Cortex of kidney (tissue), 1 donor: ENCODE results near the gene CELA3B.
"Not testable (repeated sequence)": the region's sequence is repeated elsewhere in the genome, so short reads cannot be mapped to it uniquely, and the experiment has no call there.

Experiments
- DNase-seq: peaks from one replicate; lab custom pipeline; 2025; lab: John Stamatoyannopoulos, UW

CELA3B gene

GRCh38 chr1:21942959-21943640 is 33.7 kb upstream of the CELA3B start:
- not testable (repeated sequence) for DNase-seq

- DNase-seq: no peak
Measured at GRCh38 chr1:21944733-21945073, 32.1 kb upstream of the CELA3B start.

GRCh38 chr1:21946836-21947587 is 29.8 kb upstream of the CELA3B start:
- DNase-seq: no peak

- DNase-seq: no peak
Measured at GRCh38 chr1:21950734-21951133, 26.1 kb upstream of the CELA3B start.

GRCh38 chr1:21951226-21951870 is 25.5 kb upstream of the CELA3B start:
- no peak for DNase-seq

GRCh38 chr1:21952786-21953520 is 23.9 kb upstream of the CELA3B start:
- no peak for DNase-seq

- DNase-seq: no peak
Measured at GRCh38 chr1:21955058-21955457, 21.8 kb upstream of the CELA3B start.

- DNase-seq: no peak
Measured at GRCh38 chr1:21955501-21956281, 21.1 kb upstream of the CELA3B start.

GRCh38 chr1:21956720-21957552 is 19.9 kb upstream of the CELA3B start:
- DNase-seq: no peak

- DNase-seq: no peak
Measured at GRCh38 chr1:21961337-21961736, 15.5 kb upstream of the CELA3B start.

- DNase-seq: no peak
Measured at GRCh38 chr1:21961799-21962198, 15.0 kb upstream of the CELA3B start.

- DNase-seq: no peak
Measured at GRCh38 chr1:21963477-21964217, 13.2 kb upstream of the CELA3B start.

GRCh38 chr1:21966247-21967000 is 10.4 kb upstream of the CELA3B start:
- DNase-seq: no peak

GRCh38 chr1:21967216-21967615 is 9.6 kb upstream of the CELA3B start:
- DNase-seq: not testable (repeated sequence)

- not testable (repeated sequence) for DNase-seq
Measured at GRCh38 chr1:21969066-21969465, 7.8 kb upstream of the CELA3B start.

GRCh38 chr1:21970523-21970922 is 6.3 kb upstream of the CELA3B start:
- DNase-seq: not testable (repeated sequence)

- not testable (repeated sequence) for DNase-seq
Measured at GRCh38 chr1:21972973-21973441, 3.8 kb upstream of the CELA3B start.

GRCh38 chr1:21973948-21974347 is 2.9 kb upstream of the CELA3B start:
- not testable (repeated sequence) for DNase-seq

- not testable (repeated sequence) for DNase-seq
Measured at GRCh38 chr1:21974699-21975098, 2.1 kb upstream of the CELA3B start.
